ENCODE measurements around the gene NCR3LG1. TPM values are rescaled to one million over a fixed set of nuclear protein-coding genes. Genes with fewer than 3 reads are reported as not detected.
"Not testable (repeated sequence)": the region's sequence is repeated elsewhere in the genome, so short reads cannot be mapped to it uniquely, and the experiment has no call there.

The NCR3LG1 gene
- polyA plus RNA-seq, 3 donors, result 0.43 to 1.5 (median 0.45) TPM

- 61 to 81% (median 80%) methylated on average over 11 of the region's 11 CpGs for WGBS, 3 donors
Observed at GRCh38 chr11:17423533-17424310, 72.1 kb downstream of the NCR3LG1 start.

GRCh38 chr11:17426233-17426632 lies 74.6 kb downstream of the NCR3LG1 start:
- not testable (repeated sequence) for H3K27ac ChIP-seq (ENCODE audit: low read depth, low read length)

More at GRCh38 chr11:17423533-17424310, 72.1 kb downstream of the NCR3LG1 start:
- no peak overlapping the region for H3K27ac ChIP-seq (ENCODE audit: low read depth, low read length)

More at GRCh38 chr11:17426233-17426632, 74.6 kb downstream of the NCR3LG1 start:
- 48 to 83% (median 66%) methylated on average over 5 of the region's 5 CpGs for WGBS, 3 donors

Other genes starting within 250 kb of the NCR3LG1 start
- 10 to 100 TPM in 2 of 3 donors, 1 to 10 TPM in 1; 6.2 to 16.8 (median 11.5) TPM for gene PIK3C2A, start 143.8 kb upstream of the NCR3LG1 start, polyA plus RNA-seq
- gene NUCB2, start 75.1 kb upstream of the NCR3LG1 start, polyA plus RNA-seq, result 10 to 100 TPM; 34.7 to 88.2 (median 69.5) TPM
- gene KCNJ11, start 36.9 kb downstream of the NCR3LG1 start, polyA plus RNA-seq, result 10 to 100 TPM in 1 of 3 donors, 1 to 10 TPM in 2; 1.5 to 12.3 (median 1.7) TPM
- 10 to 100 TPM in 1 of 3 donors, 1 to 10 TPM in 2; 1.7 to 44.4 (median 2.4) TPM for gene ABCC8, start 125.0 kb downstream of the NCR3LG1 start, polyA plus RNA-seq
- 1 to 10 TPM in 2 of 3 donors, under 1 TPM in 1; 0.67 to 1.8 (median 1.4) TPM for gene USH1C, start 192.6 kb downstream of the NCR3LG1 start, polyA plus RNA-seq
- gene OTOG, start 195.5 kb downstream of the NCR3LG1 start, polyA plus RNA-seq, result not detected